ENCODE measurements around the gene CLEC4M.
"Not testable (repeated sequence)": the region's sequence is repeated elsewhere in the genome, so short reads cannot be mapped to it uniquely, and the experiment has no call there.

CLEC4M gene

DNA sequence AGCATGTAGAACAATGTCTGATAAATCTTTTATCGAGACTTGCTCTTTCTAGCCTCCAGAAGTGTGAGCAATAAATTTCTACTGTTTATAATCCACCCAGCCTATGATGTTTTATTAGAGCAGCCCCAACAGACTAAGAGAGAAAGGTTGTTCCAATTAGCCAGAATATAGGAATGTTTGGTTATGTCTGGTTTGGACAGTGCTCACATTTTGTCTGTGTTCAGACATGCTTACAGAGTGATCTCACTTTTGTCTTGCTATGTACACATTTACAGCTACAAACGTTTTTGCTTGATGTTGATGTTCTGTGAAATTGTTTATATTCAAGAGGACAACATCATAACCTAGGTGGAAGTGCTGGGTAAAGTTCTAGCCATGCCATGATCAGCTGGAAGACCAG is 48.9 kb downstream of the CLEC4M start:
- Histone ChIP-seq H3K27ac (no peak overlapping the region), H3K9me3 (ENCODE audit: severe bottlenecking) (peaks cover 7% of the 10 kb centered on the region), H3K4me3 (ENCODE audit: low read depth, low read length) (no peak overlapping the region), H3K27me3 (ENCODE audit: insufficient read depth, low read depth, severe bottlenecking) (no peaks in the 10 kb centered on the region), H3K36me3 (no peaks in the 10 kb centered on the region)
- DNase-seq, result no peak
- TF ChIP-seq, protein P1, sequence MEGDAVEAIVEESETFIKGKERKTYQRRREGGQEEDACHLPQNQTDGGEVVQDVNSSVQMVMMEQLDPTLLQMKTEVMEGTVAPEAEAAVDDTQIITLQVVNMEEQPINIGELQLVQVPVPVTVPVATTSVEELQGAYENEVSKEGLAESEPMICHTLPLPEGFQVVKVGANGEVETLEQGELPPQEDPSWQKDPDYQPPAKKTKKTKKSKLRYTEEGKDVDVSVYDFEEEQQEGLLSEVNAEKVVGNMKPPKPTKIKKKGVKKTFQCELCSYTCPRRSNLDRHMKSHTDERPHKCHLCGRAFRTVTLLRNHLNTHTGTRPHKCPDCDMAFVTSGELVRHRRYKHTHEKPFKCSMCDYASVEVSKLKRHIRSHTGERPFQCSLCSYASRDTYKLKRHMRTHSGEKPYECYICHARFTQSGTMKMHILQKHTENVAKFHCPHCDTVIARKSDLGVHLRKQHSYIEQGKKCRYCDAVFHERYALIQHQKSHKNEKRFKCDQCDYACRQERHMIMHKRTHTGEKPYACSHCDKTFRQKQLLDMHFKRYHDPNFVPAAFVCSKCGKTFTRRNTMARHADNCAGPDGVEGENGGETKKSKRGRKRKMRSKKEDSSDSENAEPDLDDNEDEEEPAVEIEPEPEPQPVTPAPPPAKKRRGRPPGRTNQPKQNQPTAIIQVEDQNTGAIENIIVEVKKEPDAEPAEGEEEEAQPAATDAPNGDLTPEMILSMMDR (IDR thresholded peaks at IDR 0.05; ENCODE audit: low read depth, low read length), result no peak

DNA sequence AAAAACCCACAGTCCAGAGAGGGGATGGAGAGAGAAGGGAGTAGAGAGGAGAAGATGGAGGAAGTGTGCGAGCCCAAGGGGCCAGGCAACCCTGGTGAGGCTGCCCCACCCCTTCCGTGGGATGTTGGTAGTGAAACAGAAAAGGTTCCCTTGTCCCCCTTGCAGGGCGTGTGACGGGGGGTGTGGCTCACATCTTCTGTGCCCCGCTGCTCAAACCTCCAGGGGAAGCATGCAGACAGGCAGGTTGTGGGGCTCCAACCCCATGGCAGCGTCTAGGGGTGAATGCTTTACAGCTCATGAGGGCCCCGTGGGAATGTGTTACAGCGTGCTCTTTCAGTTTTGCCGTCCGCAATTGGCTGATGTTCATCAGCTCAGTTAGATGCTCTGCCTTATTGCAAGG is 52.3 kb downstream of the CLEC4M start:
- Histone ChIP-seq H3K27me3 (ENCODE audit: insufficient read depth, low read depth, severe bottlenecking) (no peaks in the 10 kb centered on the region), H3K4me3 (ENCODE audit: low read depth, low read length) (no peak overlapping the region), H3K27ac (no peak overlapping the region), H3K36me3 (no peaks in the 10 kb centered on the region), H3K9me3 (ENCODE audit: severe bottlenecking) (peaks cover 16% of the 10 kb centered on the region)
- DNase-seq, result no peak
- TF ChIP-seq, protein P1 (IDR thresholded peaks at IDR 0.05; ENCODE audit: low read depth, low read length), result no peak

DNA sequence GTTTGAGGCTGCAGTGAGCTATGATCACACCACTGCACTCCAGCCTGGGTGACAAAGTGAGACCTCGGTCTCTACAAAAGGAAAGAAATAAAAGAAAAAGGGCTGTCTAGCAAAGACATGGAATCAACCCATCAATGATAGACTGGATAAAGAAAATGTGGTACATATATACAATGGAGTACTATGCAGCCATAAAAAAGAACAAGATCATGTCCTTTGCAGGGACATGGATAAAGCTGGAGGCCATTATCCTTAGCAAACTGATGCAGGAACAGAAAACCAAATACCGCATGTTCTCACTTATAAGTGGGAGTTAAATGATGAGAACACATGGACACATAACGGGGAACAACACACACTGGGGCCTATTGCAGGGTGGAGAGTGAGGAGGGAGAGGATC is 53.0 kb downstream of the CLEC4M start:
- H3K27me3 ChIP-seq (ENCODE audit: insufficient read depth, low read depth, severe bottlenecking); H3K27ac ChIP-seq; DNase-seq; H3K4me3 ChIP-seq (ENCODE audit: low read depth, low read length); H3K36me3 ChIP-seq: not testable (repeated sequence)
- peaks cover 16% of the 10 kb centered on the region for H3K9me3 ChIP-seq (ENCODE audit: severe bottlenecking)

DNA sequence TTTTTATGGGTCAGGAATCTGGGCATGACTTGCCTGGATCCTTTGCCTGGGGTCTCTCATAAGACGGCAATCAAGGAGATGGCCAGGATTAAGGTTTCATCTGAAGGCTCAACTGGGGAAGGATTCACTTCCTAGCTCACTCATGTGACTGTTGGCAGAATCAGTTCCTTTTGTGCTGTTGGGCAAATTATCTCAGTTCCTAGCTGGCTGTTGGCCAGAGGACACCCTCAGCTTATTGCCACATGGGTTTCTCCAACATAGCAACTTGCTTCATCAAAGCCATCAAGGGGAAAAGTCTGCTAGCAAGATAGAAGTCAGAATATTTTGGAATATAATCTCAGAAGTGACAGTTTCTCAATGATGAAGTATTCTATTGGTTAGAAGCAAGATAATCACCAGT is 54.8 kb downstream of the CLEC4M start:
- H3K27me3 ChIP-seq (ENCODE audit: insufficient read depth, low read depth, severe bottlenecking), result no peaks in the 10 kb centered on the region
- H3K36me3 ChIP-seq, result no peaks in the 10 kb centered on the region
- H3K4me3 ChIP-seq (ENCODE audit: low read depth, low read length), result no peak overlapping the region
- H3K27ac ChIP-seq, result no peak overlapping the region
- DNase-seq, result no peak
- peaks cover 9% of the 10 kb centered on the region for H3K9me3 ChIP-seq (ENCODE audit: severe bottlenecking)
- TF ChIP-seq, protein P1 (IDR thresholded peaks at IDR 0.05; ENCODE audit: low read depth, low read length), result no peak

DNA sequence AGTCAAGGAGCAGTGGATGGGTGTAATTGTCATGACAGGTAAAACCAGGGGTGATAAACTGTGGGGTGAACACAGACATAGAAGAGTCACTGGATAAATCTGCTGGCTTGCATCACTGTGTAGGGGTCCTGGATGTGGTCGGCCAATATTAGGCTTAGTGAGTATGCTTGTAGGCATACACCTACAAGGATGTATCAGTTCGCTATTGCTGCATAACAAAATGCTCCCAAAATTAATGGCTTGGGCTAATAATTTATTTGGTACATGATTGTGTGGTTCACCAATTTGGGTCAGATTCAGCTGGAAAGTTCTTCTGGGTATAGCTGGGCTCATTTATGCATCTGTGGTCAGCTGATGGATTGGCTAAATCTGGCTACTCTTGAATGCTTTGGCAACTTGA is 55.8 kb downstream of the CLEC4M start:
- no peak for DNase-seq
- Histone ChIP-seq H3K27me3 (ENCODE audit: insufficient read depth, low read depth, severe bottlenecking) (no peaks in the 10 kb centered on the region), H3K36me3 (no peaks in the 10 kb centered on the region), H3K9me3 (ENCODE audit: severe bottlenecking) (peaks cover 9% of the 10 kb centered on the region), H3K4me3 (ENCODE audit: low read depth, low read length) (no peak overlapping the region), H3K27ac (no peak overlapping the region)
- TF ChIP-seq, protein P1 (IDR thresholded peaks at IDR 0.05; ENCODE audit: low read depth, low read length), result no peak
